Loucy (cell line): ENCODE measurements around the gene ZSCAN5B.

Source experiments
- H2AFZ ChIP-seq: fragments of 200-600 bp; sonication (generic); 2 replicates; pipeline ENCODE4 v1.6.0; 2016; ENCODE audit warnings: antibody characterized with exemption, mild to moderate bottlenecking, low read length, moderate library complexity
- H3F3A ChIP-seq: fragments of 200-600 bp; 2 replicates; pipeline ENCODE4 v1.6.0; 2016; ENCODE audit warnings: antibody characterized with exemption, low read depth, mild to moderate bottlenecking
- H3K27me3 ChIP-seq: fragments of 200-600 bp; sonication (generic); 2 replicates; pipeline ENCODE4 v1.6.1; 2014; ENCODE audit warnings: low read length, mild to moderate bottlenecking; ENCODE audit not compliant: insufficient read depth, poor library complexity, severe bottlenecking
- H3K36me3 ChIP-seq: fragments of 200-600 bp; sonication (generic); 2 replicates; pipeline ENCODE4 v1.6.1; 2016; ENCODE audit warnings: low read length; ENCODE audit not compliant: insufficient read depth
- H3K4me1 ChIP-seq: fragments of 200-600 bp; sonication (generic); 2 replicates; pipeline ENCODE4 v1.5.1; 2014; ENCODE audit warnings: low read length, mild to moderate bottlenecking; ENCODE audit not compliant: insufficient read depth, poor library complexity, severe bottlenecking
- H3K4me2 ChIP-seq: fragments of 200-600 bp; sonication (generic); 2 replicates; pipeline ENCODE4 v1.6.0; 2014; ENCODE audit warnings: antibody characterized with exemption, low read length, low read depth, mild to moderate bottlenecking; ENCODE audit not compliant: poor library complexity, severe bottlenecking
- H3K4me3 ChIP-seq: fragments of 200-600 bp; sonication (generic); 2 replicates; pipeline ENCODE4 v1.5.1; 2014; ENCODE audit warnings: low read length, mild to moderate bottlenecking, mixed read lengths; ENCODE audit not compliant: poor library complexity, severe bottlenecking
- H3K79me2 ChIP-seq: fragments of 200-600 bp; sonication (generic); 2 replicates; pipeline ENCODE4 v1.6.1; 2014; ENCODE audit warnings: low read length; ENCODE audit not compliant: insufficient read depth
- H3K9ac ChIP-seq: fragments of 200-600 bp; sonication (generic); 2 replicates; pipeline ENCODE4 v1.6.0; 2014; ENCODE audit warnings: mild to moderate bottlenecking, low read depth, low read length, moderate library complexity; ENCODE audit not compliant: poor library complexity, severe bottlenecking
- H3K9me2 ChIP-seq: fragments of 200-600 bp; sonication (generic); replicated peaks from 2 replicates; pipeline ENCODE4 v1.6.1; 2016; ENCODE audit warnings: low read depth, low read length, mixed read lengths
- H3K9me3 ChIP-seq: fragments of 200-600 bp; sonication (generic); 2 replicates; pipeline ENCODE4 v1.6.1; 2014; ENCODE audit warnings: mild to moderate bottlenecking, antibody characterized with exemption, low read length, low read depth; ENCODE audit not compliant: insufficient read depth
- H4K20me1 ChIP-seq: fragments of 200-600 bp; sonication (generic); 2 replicates; pipeline ENCODE4 v1.6.0; 2014; ENCODE audit warnings: antibody characterized with exemption, low read length, mild to moderate bottlenecking; ENCODE audit not compliant: insufficient read depth, poor library complexity, severe bottlenecking
- CTCF ChIP-seq: fragments of 200-600 bp; sonication (generic); conservative IDR thresholded peaks from 2 replicates; pipeline ENCODE4 v1.5.1; 2014; ENCODE audit warnings: mild to moderate bottlenecking, antibody characterized with exemption, low read length
- EZH2phosphoT487 ChIP-seq: fragments of 200-600 bp; IDR thresholded peaks from 2 replicates; pipeline ENCODE4 v1.6.1; 2018; ENCODE audit warnings: antibody characterized with exemption, mild to moderate bottlenecking, moderate library complexity, borderline replicate concordance

ZSCAN5B gene

DNA sequence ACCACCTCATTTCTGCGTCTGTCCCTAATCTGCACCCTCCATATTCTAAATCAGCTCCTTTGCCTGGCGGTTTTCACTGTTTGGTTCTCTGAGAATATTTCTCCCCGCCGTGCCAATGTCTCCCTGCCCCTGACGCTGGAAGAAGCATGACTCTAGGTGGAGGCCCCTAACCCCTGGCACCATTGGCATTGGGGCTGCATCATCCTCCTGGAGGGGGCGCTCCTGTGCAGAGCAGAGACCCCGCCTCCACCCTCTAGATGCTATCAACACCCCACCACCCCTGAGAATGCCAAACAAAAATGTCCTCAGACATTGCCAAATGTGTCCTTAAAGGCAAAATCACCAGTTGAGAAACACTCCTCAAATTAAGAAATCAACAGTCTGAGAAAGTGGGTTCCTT is 6.5 kb downstream of the ZSCAN5B start:
- H3K9me3 ChIP-seq, result no peaks in the 10 kb centered on the region
- no peaks in the 10 kb centered on the region for H3F3A ChIP-seq
- H3K4me3 ChIP-seq, result no peak overlapping the region
- peak; percentile 28 for TF ChIP-seq CTCF
- no peak for TF ChIP-seq EZH2phosphoT487
- no peaks in the 10 kb centered on the region for H3K9me2 ChIP-seq
- no peaks in the 10 kb centered on the region for H3K36me3 ChIP-seq
- no peak overlapping the region for H2AFZ ChIP-seq
- H3K27me3 ChIP-seq, result no peaks in the 10 kb centered on the region
- H3K4me2 ChIP-seq, result no peak overlapping the region
- H3K79me2 ChIP-seq, result no peaks in the 10 kb centered on the region
- no peak overlapping the region for H3K9ac ChIP-seq
- H3K4me1 ChIP-seq, result no peaks in the 10 kb centered on the region
- no peaks in the 10 kb centered on the region for H4K20me1 ChIP-seq

DNA sequence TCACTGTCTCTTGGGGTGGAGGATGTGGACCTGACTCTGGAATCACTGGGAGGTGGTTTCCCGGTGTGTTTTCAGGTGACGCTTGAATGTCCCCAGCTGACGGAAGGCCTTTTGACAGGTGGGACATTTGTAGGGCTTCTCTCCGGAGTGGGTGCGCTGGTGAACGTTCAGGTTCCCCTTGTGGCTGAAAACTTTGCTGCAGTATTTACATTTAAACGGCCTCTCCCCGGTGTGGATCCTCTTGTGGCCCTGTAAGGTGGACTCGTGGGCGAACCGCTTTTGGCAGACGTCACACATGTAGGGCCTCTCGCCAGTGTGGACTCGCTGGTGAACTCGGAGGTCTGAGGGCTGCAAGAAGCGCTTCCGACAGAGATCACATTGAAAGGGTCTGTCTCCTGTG is 7.8 kb downstream of the ZSCAN5B start:
- H3K9ac ChIP-seq, result no peak overlapping the region
- no peaks in the 10 kb centered on the region for H3K36me3 ChIP-seq
- H3K9me2 ChIP-seq, result no peaks in the 10 kb centered on the region
- H3K9me3 ChIP-seq, result no peaks in the 10 kb centered on the region
- TF ChIP-seq CTCF (no peak; the same call in 1 of the 2 replicates), EZH2phosphoT487 (no peak)
- no peak overlapping the region for H3K4me2 ChIP-seq
- no peak overlapping the region for H2AFZ ChIP-seq
- H3K4me3 ChIP-seq, result no peak overlapping the region
- no peaks in the 10 kb centered on the region for H4K20me1 ChIP-seq
- H3K27me3 ChIP-seq, result no peaks in the 10 kb centered on the region
- H3K79me2 ChIP-seq, result no peaks in the 10 kb centered on the region
- no peaks in the 10 kb centered on the region for H3F3A ChIP-seq
- H3K4me1 ChIP-seq, result no peaks in the 10 kb centered on the region

DNA sequence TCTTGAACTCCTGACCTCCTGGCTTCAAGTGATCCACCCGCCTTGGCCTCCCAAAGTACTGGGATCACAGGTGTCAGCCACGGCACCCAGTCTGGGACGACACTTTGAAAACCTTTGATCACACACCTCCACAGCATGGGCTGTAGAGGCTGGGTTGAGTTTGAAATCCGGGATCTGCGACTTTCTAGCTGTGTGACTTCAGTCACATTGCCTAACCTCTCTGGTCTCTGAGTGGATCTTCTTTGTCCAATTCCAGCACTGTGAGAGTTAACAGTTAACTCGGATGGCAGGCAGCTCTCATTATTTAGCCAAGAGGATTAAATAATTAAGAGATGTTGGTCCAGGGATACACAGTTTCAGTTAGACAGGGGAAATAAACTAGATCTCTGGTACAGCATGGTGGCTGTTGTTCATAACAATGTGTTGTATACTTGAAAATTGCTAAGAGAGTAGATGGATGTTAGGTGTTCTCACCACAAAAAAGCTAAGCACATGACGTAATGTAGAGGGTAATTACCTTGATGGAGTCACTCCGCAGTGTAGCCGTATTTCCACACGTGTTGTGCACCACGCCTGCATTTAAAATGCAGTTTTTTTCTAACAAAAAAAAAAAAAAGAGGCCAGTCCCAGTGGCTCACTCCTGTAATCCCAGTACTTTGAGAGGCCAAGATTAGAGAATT is 19.9 kb downstream of the ZSCAN5B start:
- TF ChIP-seq EZH2phosphoT487 (no peak), CTCF (no peak)
- H3K79me2 ChIP-seq, result no peaks in the 10 kb centered on the region
- no peak overlapping the region for H3K4me3 ChIP-seq
- no peak overlapping the region for H3K9ac ChIP-seq
- H3K9me3 ChIP-seq, result no peaks in the 10 kb centered on the region
- no peaks in the 10 kb centered on the region for H3K9me2 ChIP-seq
- no peaks in the 10 kb centered on the region for H3K4me1 ChIP-seq
- H3F3A ChIP-seq, result no peaks in the 10 kb centered on the region
- H3K4me2 ChIP-seq, result no peak overlapping the region
- H3K36me3 ChIP-seq, result no peaks in the 10 kb centered on the region
- H4K20me1 ChIP-seq, result no peaks in the 10 kb centered on the region
- no peak overlapping the region for H2AFZ ChIP-seq
- no peaks in the 10 kb centered on the region for H3K27me3 ChIP-seq
